ENCODE results near the gene JPH3. TPM values are rescaled to one million over a fixed set of nuclear protein-coding genes. Genes with fewer than 3 reads are reported as not detected.

Gene JPH3
- polyA plus RNA-seq, 3 donors, result 1.0 to 1.2 (median 1.1) TPM

GRCh38 chr16:87652386-87652785, 50.1 kb downstream of the JPH3 start:
- DNase-seq, result no peak

GRCh38 chr16:87652799-87653198, 50.5 kb downstream of the JPH3 start:
- DNase-seq, result no peak

- no peak for DNase-seq
Observed at GRCh38 chr16:87653234-87653633, 50.9 kb downstream of the JPH3 start.

GRCh38 chr16:87654826-87655225, 52.5 kb downstream of the JPH3 start:
- no peak for DNase-seq

GRCh38 chr16:87656328-87656727, 54.0 kb downstream of the JPH3 start:
- DNase-seq, result no peak

- no peak for DNase-seq
Observed at GRCh38 chr16:87657621-87658192, 55.4 kb downstream of the JPH3 start.

- no peak for DNase-seq
Observed at GRCh38 chr16:87658564-87659225, 56.4 kb downstream of the JPH3 start.

GRCh38 chr16:87661561-87661960, 59.3 kb downstream of the JPH3 start:
- DNase-seq, result peak; percentile 60

- no peak for DNase-seq
Observed at GRCh38 chr16:87662254-87663204, 60.2 kb downstream of the JPH3 start.

GRCh38 chr16:87664792-87665191, 62.5 kb downstream of the JPH3 start:
- no peak for DNase-seq

- DNase-seq, result no peak
Observed at GRCh38 chr16:87665193-87665592, 62.9 kb downstream of the JPH3 start.

GRCh38 chr16:87666919-87667318, 64.6 kb downstream of the JPH3 start:
- no peak for DNase-seq

- DNase-seq, result no peak
Observed at GRCh38 chr16:87667443-87667842, 65.1 kb downstream of the JPH3 start.

GRCh38 chr16:87667946-87668345, 65.6 kb downstream of the JPH3 start:
- no peak for DNase-seq

GRCh38 chr16:87669672-87670071, 67.4 kb downstream of the JPH3 start:
- no peak for DNase-seq

- DNase-seq, result no peak
Observed at GRCh38 chr16:87671221-87671620, 68.9 kb downstream of the JPH3 start.

GRCh38 chr16:87671715-87672270, 69.5 kb downstream of the JPH3 start:
- DNase-seq, result no peak

GRCh38 chr16:87674419-87674818, 72.1 kb downstream of the JPH3 start:
- no peak for DNase-seq

GRCh38 chr16:87675111-87675719, 72.9 kb downstream of the JPH3 start:
- no peak for DNase-seq

- no peak for DNase-seq
Observed at GRCh38 chr16:87677830-87678229, 75.5 kb downstream of the JPH3 start.

- no peak for DNase-seq
Observed at GRCh38 chr16:87678618-87679017, 76.3 kb downstream of the JPH3 start.
